HL-60 (cell line): ENCODE measurements around the gene RYR3.

ENCODE experiments used
- DNase-seq, 2 experiments: peaks; one replicate each; pipeline ENCODE4 v3.0.0-alpha.2; 2010 to 2020; ENCODE audit warnings: low read depth in 1 of 2, low spot score in 1 of 2
- H3K27ac ChIP-seq: fragments of 250-450 bp; sonication (Bioruptor Pico); replicated peaks from 2 replicates; pipeline ENCODE4 v1.5.1; 2020; ENCODE audit warnings: mild to moderate bottlenecking, moderate library complexity
- H3K27me3 ChIP-seq: fragments of 250-450 bp; sonication (Bioruptor Pico); 2 replicates; pipeline ENCODE4 v1.5.1; 2021; ENCODE audit warnings: mild to moderate bottlenecking, moderate library complexity; ENCODE audit not compliant: insufficient read depth, poor library complexity, severe bottlenecking
- H3K4me3 ChIP-seq: replicated peaks from 2 replicates; pipeline ENCODE4 v1.5.1; 2011; ENCODE audit warnings: mild to moderate bottlenecking, control low read depth, low read length; ENCODE audit not compliant: insufficient read depth
- CTCF ChIP-seq: IDR thresholded peaks from one replicate; pipeline ENCODE4 v1.5.1; 2011; ENCODE audit warnings: low read length, control low read depth, inconsistent platforms; ENCODE audit not compliant: insufficient read depth
- GABPA ChIP-seq: IDR thresholded peaks from 2 replicates; pipeline ENCODE4 v1.6.1; 2012; ENCODE audit warnings: low read depth
- POLR2AphosphoS5 ChIP-seq: IDR thresholded peaks from 2 replicates; pipeline ENCODE4 v1.6.1; 2012; ENCODE audit warnings: low read depth
- REST ChIP-seq: IDR thresholded peaks from 2 replicates; pipeline ENCODE4 v1.6.1; 2012; ENCODE audit warnings: low read depth; ENCODE audit not compliant: insufficient replicate concordance
- SPI1 ChIP-seq: IDR thresholded peaks from 2 replicates; pipeline ENCODE4 v1.6.1; 2012; ENCODE audit warnings: low read depth, mild to moderate bottlenecking, borderline replicate concordance

RYR3 gene

GRCh38 chr15:33357845-33358244 lies 47.1 kb downstream of the RYR3 start:
- DNase-seq: no peak
- TF ChIP-seq SPI1 (no peak), POLR2AphosphoS5 (no peak), REST (no peak), GABPA (no peak), CTCF (no peak)
- Histone ChIP-seq H3K4me3 (no peak overlapping the region), H3K27ac (no peak overlapping the region), H3K27me3 (no peaks in the 10 kb centered on the region)

DNA sequence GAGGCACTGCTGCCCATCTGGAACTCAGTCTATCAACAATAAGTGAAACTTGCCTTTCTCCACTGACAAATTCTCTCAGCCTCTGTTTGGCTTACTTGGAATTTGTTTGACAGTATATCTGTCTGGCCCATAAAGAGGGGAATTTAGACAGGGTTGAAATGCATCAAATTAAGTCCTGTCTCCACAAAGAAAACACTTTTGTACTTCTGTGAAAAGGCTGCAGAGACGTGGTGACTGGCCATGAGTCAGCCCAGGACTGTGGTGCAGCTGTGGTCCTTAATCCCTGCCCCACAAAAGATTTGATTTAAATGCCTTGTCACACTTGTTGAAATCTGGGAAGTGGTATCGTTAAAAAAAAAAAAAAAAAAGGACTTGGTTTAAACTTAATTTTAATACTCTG lies 47.5 kb downstream of the RYR3 start:
- no peak for DNase-seq
- TF ChIP-seq GABPA (no peak), REST (no peak), POLR2AphosphoS5 (no peak), SPI1 (no peak), CTCF (no peak)
- Histone ChIP-seq H3K27me3 (no peaks in the 10 kb centered on the region), H3K27ac (no peak overlapping the region), H3K4me3 (no peak overlapping the region)

DNA sequence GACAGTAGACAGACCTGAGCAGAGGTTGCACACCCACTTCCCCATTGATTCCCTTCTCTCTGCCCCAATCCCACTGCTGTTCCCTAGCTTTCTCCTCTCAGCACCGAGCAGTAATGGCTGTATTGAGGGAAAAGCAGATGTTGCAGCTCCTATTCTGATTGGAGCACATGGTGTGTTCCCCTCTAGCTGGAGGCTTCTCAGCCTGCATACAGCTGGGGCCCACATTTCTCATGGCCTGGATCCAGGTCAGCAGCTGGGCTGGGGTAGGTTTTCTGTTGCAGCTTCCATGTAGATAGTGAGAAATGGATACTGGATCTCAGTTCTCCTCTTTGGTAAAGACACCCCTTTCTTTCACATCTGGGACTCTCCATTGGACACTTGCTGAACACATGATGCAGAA lies 50.1 kb downstream of the RYR3 start:
- DNase-seq: no peak
- H3K27me3 ChIP-seq: no peaks in the 10 kb centered on the region
- no peak for TF ChIP-seq CTCF
- no peak for TF ChIP-seq GABPA
- no peak for TF ChIP-seq SPI1
- no peak for TF ChIP-seq POLR2AphosphoS5
- TF ChIP-seq REST: no peak
- H3K4me3 ChIP-seq: no peak overlapping the region
- H3K27ac ChIP-seq: no peak overlapping the region
